Heart right ventricle (tissue), 16 donors: ENCODE results near the gene PCBP2. TPM values are rescaled to one million over a fixed set of nuclear protein-coding genes. Genes with fewer than 3 reads are reported as not detected.

Source experiments
- ATAC-seq, 8 donors: fragments of 200-7000 bp; cut with Tn5 transposase; one replicate each; pipeline ENCODE4 v1.9.1; 2020; ENCODE audit warnings: mild to moderate bottlenecking in 8 of 8, moderate library complexity in 8 of 8, moderate number of reproducible peaks in 1 of 8
- DNase-seq, 2 donors: peaks; one replicate each; pipeline ENCODE4 v3.0.0-alpha.2; 2020
- H3K27ac ChIP-seq, 10 donors: fragments of 200-600 bp; sonication (generic) in 2 of 10; one replicate each; pipeline versions ENCODE4 v1.5.0 to v1.8.0; 2020 to 2022; ENCODE audit warnings: mild to moderate bottlenecking in 3 of 10
- H3K27me3 ChIP-seq, 7 donors: fragments of 200-600 bp; one replicate each; pipeline ENCODE4 v1.8.0; 2021 to 2022; ENCODE audit warnings: mild to moderate bottlenecking in 2 of 7
- H3K36me3 ChIP-seq, 9 donors: fragments of 200-600 bp; sonication (generic) in 1 of 9; one replicate each; pipeline versions ENCODE4 v1.5.0 to v1.8.0; 2020 to 2022; ENCODE audit warnings: mild to moderate bottlenecking in 2 of 9
- H3K4me1 ChIP-seq, 9 donors: fragments of 200-600 bp; sonication (generic) in 1 of 9; one replicate each; pipeline versions ENCODE4 v1.5.0 to v1.8.0; 2020 to 2022; ENCODE audit warnings: mild to moderate bottlenecking in 4 of 9
- H3K4me3 ChIP-seq, 10 donors: fragments of 200-600 bp; sonication (generic) in 2 of 10; one replicate each; pipeline versions ENCODE4 v1.5.0 to v1.8.0; 2020 to 2022; ENCODE audit warnings: mild to moderate bottlenecking in 7 of 10, moderate library complexity in 2 of 10
- H3K9me3 ChIP-seq, 11 donors: fragments of 200-600 bp in 10 of 11; sonication (generic) in 2 of 11; one replicate each; pipeline versions ENCODE4 v1.5.0 to v1.8.0; 2013 to 2022; ENCODE audit warnings: mild to moderate bottlenecking in 2 of 11, control low read depth in 1 of 11, moderate library complexity in 1 of 11
- CTCF ChIP-seq, 9 donors: fragments of 200-600 bp; sonication (generic) in 2 of 9; IDR thresholded peaks; one replicate each; pipeline versions ENCODE4 v1.5.0 to v1.8.0; 2021 to 2022; ENCODE audit warnings: antibody characterized with exemption in 9 of 9, mild to moderate bottlenecking in 5 of 9, moderate library complexity in 1 of 9
- WGBS, 2 donors: extraction: QIAGEN DNeasy Blood & Tissue Kit; methylation state at CpG; one replicate each; pipeline ENCODE4 v1.1.7; 2013; ENCODE audit warnings: inconsistent platforms in 1 of 2; 5-methylcytosine and 5-hydroxymethylcytosine counted together
- intact Hi-C, 10 donors: fragments of 100-400 bp; cut with DNase I; formaldehyde crosslinking; loops; one replicate each; pipeline versions ENCODE4 v1.11.1 to v1.14.2; 2022
- polyA plus RNA-seq, 2 donors: library from polyadenylated mRNA; stranded (reverse); fragments of 200-250 nt; gene quantifications; one replicate each; pipeline ENCODE4 v1.2.3, GENCODE V29; 2013
- total RNA-seq, 10 donors: library from RNA; stranded (reverse); fragmentation: NEBNext Ultra II Directional in 3 of 10; extraction: Animal tissue kit (Norgen Biotek cat#: 25700) in 3 of 10; gene quantifications; one replicate each; pipeline versions ENCODE4 v1.2.1 to v1.2.4, GENCODE V29; 2021 to 2023
- donor health status: Arrhythmogenic right ventricular cardiomyopathy.
- donor health status: ischemic (EF 13 %, LVEDD 7.1; RV severe dilation, severe dysfunction).
- donor health status: healthy with polysubstance abuse.
- donor health status: DM: no; HTN: yes; CAD: no.
- donor health status: DM: no; HTN: no; CAD: no.
- donor health status: ischemic (EF 25% LVEDD 6.9; RV normal size, moderate dysfunction).
- donor health status: ischemic (EF 25% LVEDD 5.7; RV mildly dilated, moderate dysfunction).
- donor health status: healthy.
- donor health status: DM: yes; HTN: yes; CAD: no.
- donor health status: Ischemic cardiomyopathy.
- donor health status: ischemic (EF 35%, LVEDD 5.7; RV mildly dilated, moderate dysfunction).
- donor health status: nonischemic (EF 11% LVEDD 7.7; RV severe dilation, severe dysfunction).
- donor health status: DM: yes; HTN: yes; CAD: no.
- donor health status: PGD.
- donor health status: ischemic (EF 29% LVEDD 5.4; RV normal size, mild dysfunction).
- donor health status: nonischemic (EF 23%, LVEDD 6.1; RV moderate dilation, normal function).

PCBP2 gene
- total and polyA plus RNA-seq, 12 donors = 281 to 579 (median 555) TPM

- intact Hi-C loops = no loop called here
- H3K4me1 ChIP-seq = no peaks in the 10 kb centered on the region
- no peak for TF ChIP-seq CTCF (IDR thresholded peaks at IDR 0.05)
- H3K9me3 ChIP-seq = no peaks in the 10 kb centered on the region
- no peak for DNase-seq
- no peak overlapping the region for H3K27ac ChIP-seq
- no peaks in the 10 kb centered on the region for H3K27me3 ChIP-seq
- H3K4me3 ChIP-seq = no peak overlapping the region
- H3K36me3 ChIP-seq = peaks cover 0 to 100% (median 72%) of the 10 kb centered on the region in 9 donors
- no peak for ATAC-seq
- WGBS, 2 donors = 90 to 96% methylated on average over 3 of the region's 3 CpGs
Measured at GRCh38 chr12:53523131-53523530, 71.2 kb downstream of the PCBP2 start.

- peaks cover 0 to 100% (median 65%) of the 10 kb centered on the region in 9 donors for H3K36me3 ChIP-seq
- peak in 1 of 8 donors; percentile 11 for ATAC-seq
- 95 to 96% methylated on average over 13 of the region's 13 CpGs for WGBS, 2 donors
- DNase-seq = no peak
- no peak overlapping the region for H3K4me3 ChIP-seq
- no peak overlapping the region for H3K27ac ChIP-seq
- no peak for TF ChIP-seq CTCF (IDR thresholded peaks at IDR 0.05)
- H3K4me1 ChIP-seq = no peaks in the 10 kb centered on the region
- intact Hi-C loops = no loop called here
- H3K9me3 ChIP-seq = no peaks in the 10 kb centered on the region
- H3K27me3 ChIP-seq = no peaks in the 10 kb centered on the region
Measured at GRCh38 chr12:53524476-53524875, 72.6 kb downstream of the PCBP2 start.

- Histone ChIP-seq H3K4me1 (peaks cover 0 to 10% (median 0%) of the 10 kb centered on the region in 9 donors), H3K9me3 (no peaks in the 10 kb centered on the region), H3K27me3 (no peaks in the 10 kb centered on the region), H3K36me3 (peaks cover 0 to 100% (median 64%) of the 10 kb centered on the region in 9 donors), H3K4me3 (no peak overlapping the region), H3K27ac (no peak overlapping the region)
- no peak for DNase-seq
- TF ChIP-seq CTCF (IDR thresholded peaks at IDR 0.05) = no peak
- 93 to 94% methylated on average over 2 of the region's 2 CpGs for WGBS, 2 donors
- intact Hi-C loops = no loop called here
- ATAC-seq = no peak
Measured at GRCh38 chr12:53530061-53530460, 78.2 kb downstream of the PCBP2 start.

Other genes with a start within 250 kb of the PCBP2 start
- 1 to 10 TPM in 7 of 10 donors, under 1 TPM in 3; 0.56 to 8.4 (median 1.1) TPM for gene ITGB7, start 244.9 kb upstream of the PCBP2 start, total RNA-seq
- under 1 TPM; 0.55 to 0.73 TPM for gene ITGB7, start 244.9 kb upstream of the PCBP2 start, polyA plus RNA-seq
- gene RARG, start 219.9 kb upstream of the PCBP2 start, total RNA-seq = 10 to 100 TPM in 8 of 10 donors, 1 to 10 TPM in 2; 7.0 to 21.7 (median 13.9) TPM
- gene RARG, start 219.9 kb upstream of the PCBP2 start, polyA plus RNA-seq = 10 to 100 TPM in 1 of 2 donors, 1 to 10 TPM in 1; 7.8 to 11.7 TPM
- 1 to 10 TPM in 2 of 10 donors, under 1 TPM in 8; 0.04 to 3.1 (median 0.36) TPM for gene ESPL1, start 183.8 kb upstream of the PCBP2 start, total RNA-seq
- under 1 TPM; 0.13 to 0.29 TPM for gene ESPL1, start 183.8 kb upstream of the PCBP2 start, polyA plus RNA-seq
- gene PFDN5, start 156.6 kb upstream of the PCBP2 start, total RNA-seq = 100 to 1,000 TPM; 307 to 413 (median 339) TPM
- 1,000 to 10,000 TPM in 1 of 2 donors, 100 to 1,000 TPM in 1; 658 to 1,216 TPM for gene PFDN5, start 156.6 kb upstream of the PCBP2 start, polyA plus RNA-seq
- 10 to 100 TPM; 26.8 to 40.1 (median 36.0) TPM for gene MYG1, start 152.4 kb upstream of the PCBP2 start, total RNA-seq
- 100 to 1,000 TPM in 1 of 2 donors, 10 to 100 TPM in 1; 69.4 to 115 TPM for gene MYG1, start 152.4 kb upstream of the PCBP2 start, polyA plus RNA-seq
- gene AAAS, start 130.5 kb upstream of the PCBP2 start, total RNA-seq = 10 to 100 TPM; 33.5 to 42.2 (median 34.9) TPM
- 10 to 100 TPM; 33.9 to 52.8 TPM for gene AAAS, start 130.5 kb upstream of the PCBP2 start, polyA plus RNA-seq
- not detected for gene SP7, start 115.7 kb upstream of the PCBP2 start, total RNA-seq
- not detected for gene SP7, start 115.7 kb upstream of the PCBP2 start, polyA plus RNA-seq
- gene SP1, start 71.9 kb upstream of the PCBP2 start, total RNA-seq = 10 to 100 TPM; 27.2 to 42.4 (median 32.3) TPM
- gene SP1, start 71.9 kb upstream of the PCBP2 start, polyA plus RNA-seq = 1 to 10 TPM; 7.8 to 8.8 TPM
- under 1 TPM in 5 of 10 donors, not detected in 5; 0.24 to 0.94 (median 0.64) TPM for gene AMHR2, start 28.2 kb upstream of the PCBP2 start, total RNA-seq
- not detected for gene AMHR2, start 28.2 kb upstream of the PCBP2 start, polyA plus RNA-seq
- 10 to 100 TPM; 28.6 to 70.0 (median 55.4) TPM for gene PRR13, start 10.4 kb upstream of the PCBP2 start, total RNA-seq
- gene PRR13, start 10.4 kb upstream of the PCBP2 start, polyA plus RNA-seq = 100 to 1,000 TPM in 1 of 2 donors, 10 to 100 TPM in 1; 40.4 to 122 TPM
- 10 to 100 TPM in 1 of 10 donors, 1 to 10 TPM in 9; 2.9 to 10.1 (median 4.3) TPM for gene MAP3K12, start 47.4 kb downstream of the PCBP2 start, total RNA-seq
- 10 to 100 TPM in 1 of 2 donors, 1 to 10 TPM in 1; 6.5 to 19.4 TPM for gene MAP3K12, start 47.4 kb downstream of the PCBP2 start, polyA plus RNA-seq
- gene TARBP2, start 49.2 kb downstream of the PCBP2 start, total RNA-seq = 10 to 100 TPM in 7 of 10 donors, 1 to 10 TPM in 3; 7.0 to 13.7 (median 11.0) TPM
- 10 to 100 TPM; 17.6 to 21.2 TPM for gene TARBP2, start 49.2 kb downstream of the PCBP2 start, polyA plus RNA-seq
- not detected for gene NPFF, start 55.4 kb downstream of the PCBP2 start, total RNA-seq
- gene NPFF, start 55.4 kb downstream of the PCBP2 start, polyA plus RNA-seq = not detected
- 10 to 100 TPM; 28.2 to 47.8 (median 34.4) TPM for gene ATF7, start 174.3 kb downstream of the PCBP2 start, total RNA-seq
- gene ATF7, start 174.3 kb downstream of the PCBP2 start, polyA plus RNA-seq = 10 to 100 TPM; 12.6 to 23.0 TPM
- 100 to 1,000 TPM; 499 to 627 (median 546) TPM for gene ATP5MC2, start 224.0 kb downstream of the PCBP2 start, total RNA-seq
- 100 to 1,000 TPM; 526 to 632 TPM for gene ATP5MC2, start 224.0 kb downstream of the PCBP2 start, polyA plus RNA-seq